ENCODE results near the gene OR5M8.

The OR5M8 gene

GRCh38 chr11:56491270-56491669, at the start of gene OR5M8:
TSS of gene OR5M8 (minus strand) at chr11:56491370. CDS start at chr11:56491370, 0 bp downstream.
- no peak within 1 kb of the TSS for H3K4me3 ChIP-seq (ENCODE audit: low read depth, low read length)
- no peak for DNase-seq (ENCODE audit: low read depth)
- no peak for TF ChIP-seq CTCF (IDR thresholded peaks at IDR 0.05; ENCODE audit: insufficient read depth, low read depth, low read length, missing control alignments)

- no peak for DNase-seq (ENCODE audit: low read depth)
- TF ChIP-seq CTCF (IDR thresholded peaks at IDR 0.05; ENCODE audit: insufficient read depth, low read depth, low read length, missing control alignments), result no peak
- no peak overlapping the region for H3K4me3 ChIP-seq (ENCODE audit: low read depth, low read length)
These were observed 42.0 kb upstream of the OR5M8 start for GRCh38 chr11:56533054-56533740.

GRCh38 chr11:56531856-56532255, 40.7 kb upstream of the OR5M8 start:
- H3K4me3 ChIP-seq (ENCODE audit: low read depth, low read length), result no peak overlapping the region
- no peak for DNase-seq (ENCODE audit: low read depth)
- TF ChIP-seq CTCF (IDR thresholded peaks at IDR 0.05; ENCODE audit: insufficient read depth, low read depth, low read length, missing control alignments), result no peak

- H3K4me3 ChIP-seq (ENCODE audit: low read depth, low read length), result no peak overlapping the region
- TF ChIP-seq CTCF (IDR thresholded peaks at IDR 0.05; ENCODE audit: insufficient read depth, low read depth, low read length, missing control alignments), result peak; percentile 6
- peak; percentile 18 for DNase-seq (ENCODE audit: low read depth)
These were observed 30.8 kb upstream of the OR5M8 start for GRCh38 chr11:56522008-56522407.

- no peak overlapping the region for H3K4me3 ChIP-seq (ENCODE audit: low read depth, low read length)
- no peak for TF ChIP-seq CTCF (IDR thresholded peaks at IDR 0.05; ENCODE audit: insufficient read depth, low read depth, low read length, missing control alignments)
- DNase-seq (ENCODE audit: low read depth), result no peak
These were observed 22.1 kb upstream of the OR5M8 start for GRCh38 chr11:56513280-56513679.

GRCh38 chr11:56509439-56509838, 18.3 kb upstream of the OR5M8 start:
- no peak overlapping the region for H3K4me3 ChIP-seq (ENCODE audit: low read depth, low read length)
- TF ChIP-seq CTCF (IDR thresholded peaks at IDR 0.05; ENCODE audit: insufficient read depth, low read depth, low read length, missing control alignments), result no peak
- DNase-seq (ENCODE audit: low read depth), result no peak

GRCh38 chr11:56497010-56497409, 5.8 kb upstream of the OR5M8 start:
- TF ChIP-seq CTCF (IDR thresholded peaks at IDR 0.05; ENCODE audit: insufficient read depth, low read depth, low read length, missing control alignments), result no peak
- no peak for DNase-seq (ENCODE audit: low read depth)
- H3K4me3 ChIP-seq (ENCODE audit: low read depth, low read length), result no peak overlapping the region
